H9 (cell line): Measurements from ENCODE around the gene ENPEP. TPM values are rescaled to one million over a fixed set of nuclear protein-coding genes. Genes with fewer than 3 reads are reported as not detected.

Experiments used
- DNase-seq: peaks from one replicate; pipeline ENCODE4 v3.0.0-alpha.2; 2017
- H2AFZ ChIP-seq: one replicate; pipeline ENCODE4 v1.6.1; 2013; ENCODE audit warnings: mild to moderate bottlenecking, low read length, control low read depth, moderate library complexity
- H2AK5ac ChIP-seq: 2 replicates; pipeline ENCODE4 v1.6.1; 2013; ENCODE audit warnings: low read length, control low read depth, mixed read lengths; ENCODE audit not compliant: insufficient read length
- H2BK120ac ChIP-seq: one replicate; pipeline ENCODE4 v1.6.1; 2013; ENCODE audit warnings: low read depth, mild to moderate bottlenecking, low read length, control low read depth, inconsistent platforms; ENCODE audit not compliant: poor library complexity, severe bottlenecking
- H2BK12ac ChIP-seq: 2 replicates; pipeline ENCODE4 v1.6.1; 2013; ENCODE audit warnings: low read length, control low read depth, mixed read lengths, low read depth; ENCODE audit not compliant: insufficient read length
- H2BK15ac ChIP-seq: 2 replicates; pipeline ENCODE4 v1.6.1; 2013; ENCODE audit warnings: low read depth, low read length, control low read depth
- H2BK20ac ChIP-seq: one replicate; pipeline ENCODE4 v1.6.1; 2013; ENCODE audit warnings: low read depth, mild to moderate bottlenecking, low read length, control low read depth, inconsistent platforms; ENCODE audit not compliant: poor library complexity, severe bottlenecking
- H2BK5ac ChIP-seq: 2 replicates; pipeline ENCODE4 v1.6.1; 2013; ENCODE audit warnings: low read length, control low read depth, mixed read lengths; ENCODE audit not compliant: insufficient read length
- H3K14ac ChIP-seq: 2 replicates; pipeline ENCODE4 v1.6.1; 2013; ENCODE audit warnings: low read length, control low read depth; ENCODE audit not compliant: insufficient read depth
- H3K18ac ChIP-seq: 2 replicates; pipeline ENCODE4 v1.6.1; 2013; ENCODE audit warnings: low read depth, mild to moderate bottlenecking, mixed read lengths, low read length, control low read depth; ENCODE audit not compliant: insufficient read length
- H3K23ac ChIP-seq: 2 replicates; pipeline ENCODE4 v1.6.1; 2013; ENCODE audit warnings: low read length, control low read depth, mixed read lengths, low read depth; ENCODE audit not compliant: insufficient read length
- H3K23me2 ChIP-seq: 2 replicates; pipeline ENCODE4 v1.6.1; 2013; ENCODE audit warnings: low read depth, mild to moderate bottlenecking, mixed read lengths, low read length, control low read depth; ENCODE audit not compliant: insufficient read length, poor library complexity, severe bottlenecking
- H3K27ac ChIP-seq: 2 replicates; pipeline ENCODE4 v1.5.1; 2013; ENCODE audit warnings: low read length, control low read depth, mixed read lengths, low read depth; ENCODE audit not compliant: insufficient read length
- H3K27me3 ChIP-seq: 2 replicates; pipeline ENCODE4 v1.6.1; 2013; ENCODE audit warnings: low read length, control low read depth, inconsistent platforms; ENCODE audit not compliant: insufficient read depth
- H3K4ac ChIP-seq: 2 replicates; pipeline ENCODE4 v1.6.1; 2013; ENCODE audit warnings: low read depth, mild to moderate bottlenecking, control low read depth, inconsistent platforms, low read length, moderate library complexity
- H3K4me1 ChIP-seq: 2 replicates; pipeline ENCODE4 v1.6.1; 2013; ENCODE audit warnings: low read length, control low read depth, inconsistent platforms; ENCODE audit not compliant: insufficient read depth
- H3K4me2 ChIP-seq: 2 replicates; pipeline ENCODE4 v1.6.1; 2013; ENCODE audit warnings: low read length, control low read depth, mixed read lengths; ENCODE audit not compliant: insufficient read length, insufficient read depth
- H3K56ac ChIP-seq: 2 replicates; pipeline ENCODE4 v1.6.1; 2013; ENCODE audit warnings: low read depth, mild to moderate bottlenecking, mixed read lengths, low read length, control low read depth; ENCODE audit not compliant: insufficient read length
- H3K79me1 ChIP-seq: 2 replicates; pipeline ENCODE4 v1.6.1; 2013; ENCODE audit warnings: low read depth, mild to moderate bottlenecking, moderate library complexity, low read length, control low read depth, inconsistent platforms; ENCODE audit not compliant: insufficient read depth, poor library complexity, severe bottlenecking
- H3K79me2 ChIP-seq: 2 replicates; pipeline ENCODE4 v1.6.1; 2013; ENCODE audit warnings: low read length, control low read depth, inconsistent platforms; ENCODE audit not compliant: insufficient read depth
- H3K9ac ChIP-seq: 2 replicates; pipeline ENCODE4 v1.6.1; 2013; ENCODE audit warnings: low read length, control low read depth, mixed read lengths; ENCODE audit not compliant: insufficient read length; ENCODE audit errors: extremely low read depth
- H3K9me3 ChIP-seq: one replicate; pipeline ENCODE4 v1.6.1; 2013; ENCODE audit warnings: low read depth, low read length, inconsistent platforms; ENCODE audit not compliant: control insufficient read depth
- H3T11ph ChIP-seq: one replicate; pipeline ENCODE4 v1.6.1; 2013; ENCODE audit warnings: mild to moderate bottlenecking, low read length, control low read depth, inconsistent platforms
- H4K20me1 ChIP-seq: one replicate; pipeline ENCODE4 v1.6.1; 2013; ENCODE audit not compliant: control insufficient read depth, insufficient read length, insufficient read depth
- H4K5ac ChIP-seq: 2 replicates; pipeline ENCODE4 v1.6.1; 2013; ENCODE audit warnings: low read depth, mild to moderate bottlenecking, mixed read lengths, low read length, control low read depth; ENCODE audit not compliant: insufficient read length
- H4K8ac ChIP-seq: replicated peaks from 2 replicates; pipeline ENCODE4 v1.6.1; 2013; ENCODE audit warnings: low read length, control low read depth, mixed read lengths, low read depth; ENCODE audit not compliant: insufficient read length
- H4K91ac ChIP-seq: 2 replicates; pipeline ENCODE4 v1.6.1; 2013; ENCODE audit warnings: low read depth, mild to moderate bottlenecking, moderate library complexity, mixed read lengths, low read length, control low read depth; ENCODE audit not compliant: insufficient read length
- H3K27ac Mint-ChIP-seq, 3 experiments: 2 replicates in 2 of 3; 3 replicates in 1 of 3; pipeline ENCODE4 v1.8.0; 2020 to 2021; ENCODE audit warnings: mixed read lengths in 3 of 3, mild to moderate bottlenecking in 1 of 3, moderate library complexity in 1 of 3
- H3K27me3 Mint-ChIP-seq: 2 replicates; pipeline ENCODE4 v1.8.0; 2021; ENCODE audit warnings: low read depth, mild to moderate bottlenecking, moderate library complexity, mixed read lengths
- H3K36me3 Mint-ChIP-seq, 3 experiments: 2 replicates in 2 of 3; 3 replicates in 1 of 3; pipeline ENCODE4 v1.8.0; 2020 to 2021; ENCODE audit warnings: low read depth in 3 of 3, mixed read lengths in 3 of 3; ENCODE audit not compliant: insufficient read depth in 1 of 3
- H3K4me1 Mint-ChIP-seq, 2 experiments: 2 replicates each; pipeline ENCODE4 v1.8.0; 2020; ENCODE audit warnings: mixed read lengths in 2 of 2
- H3K4me3 Mint-ChIP-seq, 2 experiments: 2 replicates in 1 of 2; 3 replicates in 1 of 2; pipeline ENCODE4 v1.8.0; 2020 to 2021; ENCODE audit warnings: mild to moderate bottlenecking in 2 of 2, mixed read lengths in 2 of 2, moderate library complexity in 1 of 2
- H3K9me3 Mint-ChIP-seq, 2 experiments: 2 replicates in 1 of 2; 3 replicates in 1 of 2; pipeline ENCODE4 v1.8.0; 2020; ENCODE audit warnings: mild to moderate bottlenecking in 2 of 2, mixed read lengths in 2 of 2, moderate library complexity in 1 of 2
- WGBS: extraction: QIAGEN DNeasy Blood & Tissue Kit; methylation state at CpG from one replicate; pipeline ENCODE4 v1.1.7; 2013; ENCODE audit warnings: missing lambda C conversion rate, low lambda C conversion rate, mixed read lengths; ENCODE audit not compliant: insufficient read length; ENCODE audit errors: extremely low coverage; 5-methylcytosine and 5-hydroxymethylcytosine counted together
- total RNA-seq: library from RNA; stranded (reverse); gene quantifications from 2 replicates; pipeline ENCODE4 v1.2.1, GENCODE V29; 2021
- TF ChIP-seq, protein P1 (sequence below): fragments of 200-600 bp; sonication (generic); conservative IDR thresholded peaks from 3 replicates; pipeline ENCODE4 v1.8.0; 2021; ENCODE audit warnings: antibody characterized with exemption, mild to moderate bottlenecking

Gene ENPEP
- total RNA-seq, 1 experiment from 2014 or later: 0.44 TPM

DNA sequence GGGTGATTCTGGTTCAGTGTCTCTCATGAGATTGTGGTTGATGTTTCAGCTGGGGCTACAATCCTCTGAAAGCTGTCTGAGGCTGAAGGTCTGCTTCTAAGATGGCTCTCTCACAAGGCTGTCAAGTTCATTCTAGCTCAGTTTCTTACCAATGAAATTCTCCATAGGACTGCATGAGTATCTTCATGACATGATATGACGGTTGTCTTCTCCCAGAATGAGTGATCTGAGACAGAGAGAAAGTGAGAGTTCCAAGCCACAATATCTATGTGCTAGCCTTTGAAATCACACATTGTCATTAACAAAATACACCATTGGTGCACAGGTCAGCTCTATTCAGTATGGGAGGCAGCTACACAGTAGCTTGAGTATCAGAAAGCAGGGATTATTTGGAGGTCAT lies 119.6 kb downstream of the ENPEP start:
- Histone ChIP-seq H2AFZ (no peak overlapping the region), H3K27me3 (no peaks in the 10 kb centered on the region), H2BK15ac (no peak overlapping the region), H2BK20ac (no peak overlapping the region), H3K9me3 (no peaks in the 10 kb centered on the region), H4K8ac (no peak overlapping the region), H3K23ac (no peak overlapping the region), H3K23me2 (no peaks in the 10 kb centered on the region), H3K4me2 (no peak overlapping the region), H2BK5ac (no peak overlapping the region), H4K5ac (no peak overlapping the region), H3K18ac (no peak overlapping the region), H3K4me1 (no peaks in the 10 kb centered on the region), H3K79me2 (no peaks in the 10 kb centered on the region), H3K27ac (no peak overlapping the region), H3T11ph (no peak overlapping the region), H4K20me1 (no peaks in the 10 kb centered on the region), H2BK120ac (no peak overlapping the region), H3K56ac (no peak overlapping the region), H4K91ac (no peak overlapping the region), H3K79me1 (no peaks in the 10 kb centered on the region), H3K9ac (no peak overlapping the region), H2AK5ac (no peak overlapping the region), H2BK12ac (no peak overlapping the region), H3K14ac (no peak overlapping the region), H3K4ac (no peak overlapping the region)
- H3K27me3 Mint-ChIP-seq: no peaks in the 10 kb centered on the region; the same call in 1 of the 2 replicates
- no peaks in the 10 kb centered on the region for H3K4me1 Mint-ChIP-seq
- WGBS: no CpG with 5 or more reads among the region's 1 CpG
- H3K4me3 Mint-ChIP-seq: no peak overlapping the region
- H3K36me3 Mint-ChIP-seq: peaks cover 0 to 23% (median 0%) of the 10 kb centered on the region in 3 experiments; a peak in 4 of 7 replicates
- TF ChIP-seq, protein P1, sequence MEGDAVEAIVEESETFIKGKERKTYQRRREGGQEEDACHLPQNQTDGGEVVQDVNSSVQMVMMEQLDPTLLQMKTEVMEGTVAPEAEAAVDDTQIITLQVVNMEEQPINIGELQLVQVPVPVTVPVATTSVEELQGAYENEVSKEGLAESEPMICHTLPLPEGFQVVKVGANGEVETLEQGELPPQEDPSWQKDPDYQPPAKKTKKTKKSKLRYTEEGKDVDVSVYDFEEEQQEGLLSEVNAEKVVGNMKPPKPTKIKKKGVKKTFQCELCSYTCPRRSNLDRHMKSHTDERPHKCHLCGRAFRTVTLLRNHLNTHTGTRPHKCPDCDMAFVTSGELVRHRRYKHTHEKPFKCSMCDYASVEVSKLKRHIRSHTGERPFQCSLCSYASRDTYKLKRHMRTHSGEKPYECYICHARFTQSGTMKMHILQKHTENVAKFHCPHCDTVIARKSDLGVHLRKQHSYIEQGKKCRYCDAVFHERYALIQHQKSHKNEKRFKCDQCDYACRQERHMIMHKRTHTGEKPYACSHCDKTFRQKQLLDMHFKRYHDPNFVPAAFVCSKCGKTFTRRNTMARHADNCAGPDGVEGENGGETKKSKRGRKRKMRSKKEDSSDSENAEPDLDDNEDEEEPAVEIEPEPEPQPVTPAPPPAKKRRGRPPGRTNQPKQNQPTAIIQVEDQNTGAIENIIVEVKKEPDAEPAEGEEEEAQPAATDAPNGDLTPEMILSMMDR: no peak
- DNase-seq: no peak
- peaks cover 0 to 10% of the 10 kb centered on the region in 2 experiments; a peak in 3 of 5 replicates for H3K9me3 Mint-ChIP-seq
- no peak overlapping the region for H3K27ac Mint-ChIP-seq
